ENCODE measurements around the gene FAM43A.

The FAM43A gene

DNA sequence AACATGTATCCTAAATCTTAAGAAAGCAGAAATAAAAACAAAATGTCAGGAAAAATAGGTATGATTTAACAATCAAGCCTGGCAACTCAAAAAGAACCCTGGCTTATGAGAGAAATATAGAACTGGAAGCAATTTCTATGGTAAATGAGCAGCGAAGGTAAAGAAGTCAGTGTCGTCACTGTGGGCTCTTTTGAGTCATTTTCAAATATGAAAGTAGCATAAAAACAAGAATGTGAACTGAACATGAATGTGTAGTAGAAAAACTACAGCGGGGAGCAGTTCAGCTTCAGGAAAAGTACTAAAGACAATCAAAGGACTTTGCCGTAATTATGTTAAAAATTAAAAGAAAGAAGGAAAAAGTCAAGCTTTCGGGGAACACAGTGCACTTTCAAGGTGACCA is 31.2 kb upstream of the FAM43A start:
- H3K23ac ChIP-seq (ENCODE audit: low read depth, low read length, poor library complexity): no peak overlapping the region
- H3K14ac ChIP-seq (ENCODE audit: low read length): no peak overlapping the region
- H3K4ac ChIP-seq (ENCODE audit: low read length): no peak overlapping the region
- no peak overlapping the region for H3K18ac ChIP-seq (ENCODE audit: low read length)
- H3K4me3 ChIP-seq (ENCODE audit: low read length in 2 of 2): no peak overlapping the region
- no peak overlapping the region for H2BK15ac ChIP-seq (ENCODE audit: low read length)
- WGBS, 2 donors (ENCODE audit: extremely low coverage in 2 of 2, insufficient read length in 2 of 2, insufficient replicate concordance in 1 of 2): no CpG with 5 or more reads among the region's 5 CpGs
- H3K36me3 ChIP-seq (replicated peaks in 1 of 2; ENCODE audit: control insufficient read depth in 2 of 2, insufficient read depth in 2 of 2, low read length in 2 of 2): peaks cover 27 to 87% of the 10 kb centered on the region in 2 donors
- no peak overlapping the region for H3K9ac ChIP-seq (ENCODE audit: low read depth, low read length, poor library complexity)
- H3K27ac ChIP-seq (replicated peaks; ENCODE audit: low read length): no peak overlapping the region
- no peak overlapping the region for H2AFZ ChIP-seq (ENCODE audit: low read length)
- no peak for DNase-seq (ENCODE audit: low spot score)
- H3K9me3 ChIP-seq (replicated peaks in 1 of 2; ENCODE audit: control insufficient read depth in 2 of 2, insufficient read depth in 1 of 2, low read depth in 1 of 2, low read length in 2 of 2): no peaks in the 10 kb centered on the region
- no peaks in the 10 kb centered on the region for H3K4me1 ChIP-seq (ENCODE audit: control insufficient read depth in 2 of 2, insufficient read depth in 1 of 2, low read depth in 1 of 2, low read length in 2 of 2)
- no peaks in the 10 kb centered on the region for H3K27me3 ChIP-seq (ENCODE audit: control insufficient read depth in 3 of 3, insufficient read depth in 3 of 3, low read depth in 1 of 3, low read length in 3 of 3)
- no peak overlapping the region for H3K4me2 ChIP-seq (ENCODE audit: insufficient read depth, low read length, poor library complexity, severe bottlenecking)
- no peak overlapping the region for H2BK12ac ChIP-seq (ENCODE audit: low read length)
- no peak overlapping the region for H2AK5ac ChIP-seq (ENCODE audit: low read depth, low read length)
- no peak overlapping the region for H2BK120ac ChIP-seq (ENCODE audit: low read depth, low read length)
- no peak overlapping the region for H4K8ac ChIP-seq (ENCODE audit: low read depth, low read length)
- peaks cover 3% of the 10 kb centered on the region for H3K79me1 ChIP-seq (ENCODE audit: low read depth, low read length)
- H2BK5ac ChIP-seq (ENCODE audit: low read length): no peak overlapping the region
- H4K91ac ChIP-seq (ENCODE audit: low read depth, low read length, poor library complexity): no peak overlapping the region

DNA sequence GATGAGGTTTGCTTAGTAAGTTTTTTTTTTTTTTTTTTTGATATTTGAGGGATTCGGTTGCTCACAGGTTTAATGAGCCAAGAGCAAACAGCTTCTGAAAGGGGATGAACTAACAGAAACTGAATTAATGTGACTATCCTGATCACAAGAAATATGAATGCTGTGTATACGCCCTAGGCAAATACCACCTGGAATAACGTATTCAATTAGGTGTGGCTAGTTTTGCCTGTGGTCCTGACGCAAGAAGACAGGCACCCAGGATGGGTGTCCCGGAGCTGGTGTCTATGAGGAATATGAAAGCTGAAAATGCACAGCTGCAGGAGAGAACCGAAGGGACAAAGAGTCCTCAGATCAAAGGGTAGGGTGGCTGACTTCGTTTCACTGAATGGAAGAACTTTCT is 28.2 kb upstream of the FAM43A start:
- Histone ChIP-seq H3K18ac (ENCODE audit: low read length) (no peak overlapping the region), H3K4me3 (ENCODE audit: low read length in 2 of 2) (no peak overlapping the region), H2BK12ac (ENCODE audit: low read length) (no peak overlapping the region), H2BK15ac (ENCODE audit: low read length) (no peak overlapping the region), H3K4ac (ENCODE audit: low read length) (no peak overlapping the region), H3K4me2 (ENCODE audit: insufficient read depth, low read length, poor library complexity, severe bottlenecking) (no peak overlapping the region), H4K8ac (ENCODE audit: low read depth, low read length) (no peak overlapping the region), H3K36me3 (replicated peaks in 1 of 2; ENCODE audit: control insufficient read depth in 2 of 2, insufficient read depth in 2 of 2, low read length in 2 of 2) (peaks cover 20 to 83% of the 10 kb centered on the region in 2 donors), H3K79me1 (ENCODE audit: low read depth, low read length) (peaks cover 3% of the 10 kb centered on the region), H2AK5ac (ENCODE audit: low read depth, low read length) (no peak overlapping the region), H3K23ac (ENCODE audit: low read depth, low read length, poor library complexity) (no peak overlapping the region), H3K27ac (replicated peaks; ENCODE audit: low read length) (no peak overlapping the region), H3K9ac (ENCODE audit: low read depth, low read length, poor library complexity) (no peak overlapping the region), H3K4me1 (ENCODE audit: control insufficient read depth in 2 of 2, insufficient read depth in 1 of 2, low read depth in 1 of 2, low read length in 2 of 2) (no peaks in the 10 kb centered on the region), H3K14ac (ENCODE audit: low read length) (no peak overlapping the region), H2BK5ac (ENCODE audit: low read length) (no peak overlapping the region), H2BK120ac (ENCODE audit: low read depth, low read length) (no peak overlapping the region), H2AFZ (ENCODE audit: low read length) (no peak overlapping the region), H3K27me3 (ENCODE audit: control insufficient read depth in 3 of 3, insufficient read depth in 3 of 3, low read depth in 1 of 3, low read length in 3 of 3) (no peaks in the 10 kb centered on the region), H3K9me3 (replicated peaks in 1 of 2; ENCODE audit: control insufficient read depth in 2 of 2, insufficient read depth in 1 of 2, low read depth in 1 of 2, low read length in 2 of 2) (no peaks in the 10 kb centered on the region), H4K91ac (ENCODE audit: low read depth, low read length, poor library complexity) (no peak overlapping the region)
- no CpG with 5 or more reads among the region's 7 CpGs for WGBS, 2 donors (ENCODE audit: extremely low coverage in 2 of 2, insufficient read length in 2 of 2, insufficient replicate concordance in 1 of 2)
- DNase-seq (ENCODE audit: low spot score): no peak

DNA sequence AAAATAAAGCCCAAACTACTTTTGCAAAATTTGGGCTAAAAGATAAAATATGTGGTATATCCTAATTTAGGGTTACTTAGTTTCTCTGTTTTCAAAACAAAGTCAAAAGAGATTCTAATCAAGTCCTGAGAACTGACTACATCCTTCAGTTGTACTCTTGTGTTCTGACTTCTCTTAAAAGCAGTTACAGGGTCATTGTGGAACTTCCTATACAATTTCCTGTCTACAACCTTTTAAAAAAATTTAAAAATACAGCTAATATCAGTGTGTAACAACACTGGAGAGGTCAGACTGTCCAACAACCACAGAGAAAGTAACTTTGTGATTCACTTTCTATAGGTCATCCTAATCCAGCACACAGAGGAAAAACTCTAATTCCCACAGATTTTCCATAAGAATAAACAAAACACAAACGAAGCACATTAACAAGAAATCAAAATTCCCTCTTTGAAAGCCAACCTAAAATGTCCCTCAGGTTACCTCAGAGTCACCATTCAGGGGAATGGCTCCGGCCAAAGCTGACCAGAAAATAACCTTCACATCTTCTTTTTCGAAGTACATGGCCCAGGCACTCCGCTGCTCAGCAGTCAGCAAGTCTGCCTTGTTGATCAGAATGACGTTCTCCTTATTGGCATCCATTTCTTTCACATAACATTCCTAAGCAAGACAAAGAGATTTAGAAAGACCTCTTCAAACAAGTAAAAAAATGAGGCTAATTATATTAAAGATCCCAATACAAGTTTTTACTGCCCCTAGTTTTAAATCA is 27.0 kb upstream of the FAM43A start:
- no peaks in the 10 kb centered on the region for H3K9me3 ChIP-seq (replicated peaks in 1 of 2; ENCODE audit: control insufficient read depth in 2 of 2, insufficient read depth in 1 of 2, low read depth in 1 of 2, low read length in 2 of 2)
- no peak overlapping the region for H3K23ac ChIP-seq (ENCODE audit: low read depth, low read length, poor library complexity)
- H3K27me3 ChIP-seq (ENCODE audit: control insufficient read depth in 3 of 3, insufficient read depth in 3 of 3, low read depth in 1 of 3, low read length in 3 of 3): no peaks in the 10 kb centered on the region
- H3K4me2 ChIP-seq (ENCODE audit: insufficient read depth, low read length, poor library complexity, severe bottlenecking): no peak overlapping the region
- H3K18ac ChIP-seq (ENCODE audit: low read length): no peak overlapping the region
- no peak overlapping the region for H2AK5ac ChIP-seq (ENCODE audit: low read depth, low read length)
- no peak overlapping the region for H3K4ac ChIP-seq (ENCODE audit: low read length)
- no peak overlapping the region for H3K4me3 ChIP-seq (ENCODE audit: low read length in 2 of 2)
- H3K36me3 ChIP-seq (replicated peaks in 1 of 2; ENCODE audit: control insufficient read depth in 2 of 2, insufficient read depth in 2 of 2, low read length in 2 of 2): peaks cover 15 to 78% of the 10 kb centered on the region in 2 donors
- H2BK12ac ChIP-seq (ENCODE audit: low read length): no peak overlapping the region
- peaks cover 2% of the 10 kb centered on the region for H3K79me1 ChIP-seq (ENCODE audit: low read depth, low read length)
- no peak overlapping the region for H3K14ac ChIP-seq (ENCODE audit: low read length)
- no peak overlapping the region for H2AFZ ChIP-seq (ENCODE audit: low read length)
- no peak overlapping the region for H4K8ac ChIP-seq (ENCODE audit: low read depth, low read length)
- no CpG with 5 or more reads among the region's 5 CpGs for WGBS, 2 donors (ENCODE audit: extremely low coverage in 2 of 2, insufficient read length in 2 of 2, insufficient replicate concordance in 1 of 2)
- H2BK5ac ChIP-seq (ENCODE audit: low read length): no peak overlapping the region
- no peak overlapping the region for H2BK15ac ChIP-seq (ENCODE audit: low read length)
- H3K9ac ChIP-seq (ENCODE audit: low read depth, low read length, poor library complexity): no peak overlapping the region
- H4K91ac ChIP-seq (ENCODE audit: low read depth, low read length, poor library complexity): no peak overlapping the region
- no peak for DNase-seq (ENCODE audit: low spot score)
- H3K4me1 ChIP-seq (ENCODE audit: control insufficient read depth in 2 of 2, insufficient read depth in 1 of 2, low read depth in 1 of 2, low read length in 2 of 2): no peaks in the 10 kb centered on the region
- no peak overlapping the region for H3K27ac ChIP-seq (replicated peaks; ENCODE audit: low read length)
- H2BK120ac ChIP-seq (ENCODE audit: low read depth, low read length): no peak overlapping the region

DNA sequence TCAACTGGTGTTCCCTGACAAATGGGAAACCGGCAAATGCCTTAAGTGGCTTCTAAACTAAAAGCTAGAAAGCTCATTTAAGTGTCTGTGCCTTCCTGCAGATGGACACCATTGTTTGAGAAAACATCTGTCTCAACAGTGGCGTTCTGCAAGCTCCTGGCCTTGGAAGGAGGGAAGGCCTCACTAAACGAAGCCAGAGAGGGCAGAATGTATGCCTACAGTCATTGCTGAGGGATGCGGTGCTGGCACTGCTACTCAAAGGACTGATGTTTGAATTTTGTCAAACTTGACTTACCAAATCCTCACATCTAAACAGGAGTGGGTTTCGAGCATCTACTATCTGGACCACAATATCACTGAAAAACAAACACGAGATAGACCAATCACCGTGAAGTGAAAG is 25.9 kb upstream of the FAM43A start:
- no CpG with 5 or more reads among the region's 7 CpGs for WGBS, 2 donors (ENCODE audit: extremely low coverage in 2 of 2, insufficient read length in 2 of 2, insufficient replicate concordance in 1 of 2)

More for the DNA sequence above, 25.9 kb upstream of the FAM43A start:
- no peak overlapping the region for H2AK5ac ChIP-seq (ENCODE audit: low read depth, low read length)
- H4K8ac ChIP-seq (ENCODE audit: low read depth, low read length): no peak overlapping the region
- H3K14ac ChIP-seq (ENCODE audit: low read length): no peak overlapping the region
- H2BK12ac ChIP-seq (ENCODE audit: low read length): no peak overlapping the region
- no peak overlapping the region for H2BK15ac ChIP-seq (ENCODE audit: low read length)
- H3K27me3 ChIP-seq (ENCODE audit: control insufficient read depth in 3 of 3, insufficient read depth in 3 of 3, low read depth in 1 of 3, low read length in 3 of 3): no peaks in the 10 kb centered on the region
- no peak overlapping the region for H3K4me2 ChIP-seq (ENCODE audit: insufficient read depth, low read length, poor library complexity, severe bottlenecking)
- no peak for DNase-seq (ENCODE audit: low spot score)
- H3K9me3 ChIP-seq (replicated peaks in 1 of 2; ENCODE audit: control insufficient read depth in 2 of 2, insufficient read depth in 1 of 2, low read depth in 1 of 2, low read length in 2 of 2): no peaks in the 10 kb centered on the region
- no peak overlapping the region for H3K18ac ChIP-seq (ENCODE audit: low read length)
- H3K9ac ChIP-seq (ENCODE audit: low read depth, low read length, poor library complexity): no peak overlapping the region
- no peak overlapping the region for H3K27ac ChIP-seq (replicated peaks; ENCODE audit: low read length)
- no peaks in the 10 kb centered on the region for H3K4me1 ChIP-seq (ENCODE audit: control insufficient read depth in 2 of 2, insufficient read depth in 1 of 2, low read depth in 1 of 2, low read length in 2 of 2)
- no peak overlapping the region for H4K91ac ChIP-seq (ENCODE audit: low read depth, low read length, poor library complexity)
- no peak overlapping the region for H2BK5ac ChIP-seq (ENCODE audit: low read length)
- no peak overlapping the region for H3K4me3 ChIP-seq (ENCODE audit: low read length in 2 of 2)
- H3K36me3 ChIP-seq (replicated peaks in 1 of 2; ENCODE audit: control insufficient read depth in 2 of 2, insufficient read depth in 2 of 2, low read length in 2 of 2): peaks cover 13 to 76% of the 10 kb centered on the region in 2 donors
- no peak overlapping the region for H2BK120ac ChIP-seq (ENCODE audit: low read depth, low read length)
- H3K23ac ChIP-seq (ENCODE audit: low read depth, low read length, poor library complexity): no peak overlapping the region
- no peak overlapping the region for H2AFZ ChIP-seq (ENCODE audit: low read length)
- no peaks in the 10 kb centered on the region for H3K79me1 ChIP-seq (ENCODE audit: low read depth, low read length)
- no peak overlapping the region for H3K4ac ChIP-seq (ENCODE audit: low read length)
